SK-N-SH treated with all-trans-retinoic acid at 6 μM for 48 hours (cell line): Measurements from ENCODE around the gene EPB41L4A.

ENCODE experiments used
- ATAC-seq: fragments of 200-7000 bp; cut with Tn5 transposase; 3 replicates; pipeline ENCODE4 v1.9.1; 2020; ENCODE audit warnings: mild to moderate bottlenecking, moderate library complexity
- ARNTL ChIP-seq: fragments of 450-650 bp; formaldehyde crosslinking; IDR thresholded peaks from 2 replicates; pipeline ENCODE4 v1.5.0; 2020; ENCODE audit warnings: low read depth, mild to moderate bottlenecking, moderate library complexity, borderline replicate concordance
- CSDC2 ChIP-seq: fragments of 250-450 bp; sonication (Bioruptor Pico); IDR thresholded peaks from 2 replicates; pipeline ENCODE4 v1.5.0; 2020; ENCODE audit warnings: mild to moderate bottlenecking, moderate library complexity
- GLIS3 ChIP-seq: fragments of 250-450 bp; sonication (Bioruptor Pico); IDR thresholded peaks from 2 replicates; pipeline ENCODE4 v1.5.0; 2020; ENCODE audit warnings: mild to moderate bottlenecking, moderate library complexity
- ISL1 ChIP-seq: fragments of 250-450 bp; sonication (Bioruptor Pico); IDR thresholded peaks from 2 replicates; pipeline ENCODE4 v2.1.2; 2022; ENCODE audit warnings: mild to moderate bottlenecking, moderate library complexity
- OSR1 ChIP-seq: fragments of 250-450 bp; sonication (Bioruptor Pico); IDR thresholded peaks from 2 replicates; pipeline ENCODE4 v1.8.0; 2022; ENCODE audit warnings: moderate library complexity, mild to moderate bottlenecking, inconsistent platforms
- RARB ChIP-seq: fragments of 250-450 bp; sonication (Bioruptor Pico); IDR thresholded peaks from 2 replicates; pipeline ENCODE4 v1.8.0; 2021; ENCODE audit warnings: mild to moderate bottlenecking, moderate library complexity
- SNAI2 ChIP-seq: fragments of 250-450 bp; sonication (Bioruptor Pico); IDR thresholded peaks from 2 replicates; pipeline ENCODE4 v1.5.0; 2020; ENCODE audit warnings: mild to moderate bottlenecking, moderate library complexity
- TCF4 ChIP-seq: fragments of 250-450 bp; sonication (Bioruptor Pico); IDR thresholded peaks from 2 replicates; pipeline ENCODE4 v1.8.0; 2021; ENCODE audit warnings: mild to moderate bottlenecking, moderate library complexity, borderline replicate concordance
- TOX ChIP-seq: fragments of 250-450 bp; sonication (Bioruptor Pico); IDR thresholded peaks from 2 replicates; pipeline ENCODE4 v1.8.0; 2021; ENCODE audit warnings: mild to moderate bottlenecking, moderate library complexity, borderline replicate concordance
- ZC3H10 ChIP-seq: fragments of 250-450 bp; sonication (Bioruptor Pico); IDR thresholded peaks from 2 replicates; pipeline ENCODE4 v1.5.1; 2021; ENCODE audit warnings: mild to moderate bottlenecking, moderate library complexity
- ZFP3 ChIP-seq: fragments of 250-450 bp; sonication (Bioruptor Pico); IDR thresholded peaks from 2 replicates; pipeline ENCODE4 v1.5.0; 2020; ENCODE audit warnings: mild to moderate bottlenecking, moderate library complexity
- ZFP30 ChIP-seq: fragments of 450-650 bp; formaldehyde crosslinking; IDR thresholded peaks from 2 replicates; pipeline ENCODE4 v1.5.0; 2022; ENCODE audit warnings: mild to moderate bottlenecking, moderate library complexity
- ZNF565 ChIP-seq: fragments of 450-650 bp; formaldehyde crosslinking; conservative IDR thresholded peaks from 2 replicates; pipeline ENCODE4 v1.5.0; 2020; ENCODE audit warnings: low read depth, mild to moderate bottlenecking, moderate library complexity
- ZNF70 ChIP-seq: fragments of 450-650 bp; formaldehyde crosslinking; IDR thresholded peaks from 2 replicates; pipeline ENCODE4 v1.5.0; 2020; ENCODE audit warnings: mild to moderate bottlenecking, moderate library complexity
- ZNF8 ChIP-seq: fragments of 450-650 bp; formaldehyde crosslinking; IDR thresholded peaks from 2 replicates; pipeline ENCODE4 v1.5.0; 2020; ENCODE audit warnings: mild to moderate bottlenecking, moderate library complexity
- TF ChIP-seq, protein P1 (sequence below): fragments of 250-450 bp; sonication (Bioruptor Pico); IDR thresholded peaks from 2 replicates; pipeline ENCODE4 v1.8.0; 2020; ENCODE audit warnings: mild to moderate bottlenecking, moderate library complexity, borderline replicate concordance
- TF ChIP-seq, protein P2 (sequence below): fragments of 250-450 bp; sonication (Bioruptor Pico); IDR thresholded peaks from 2 replicates; pipeline ENCODE4 v1.8.0; 2021; ENCODE audit warnings: low read depth, mild to moderate bottlenecking, moderate library complexity, borderline replicate concordance
- TF ChIP-seq, protein P3 (sequence below): fragments of 250-450 bp; sonication (Bioruptor Pico); IDR thresholded peaks from 2 replicates; pipeline ENCODE4 v1.5.0; 2020; ENCODE audit warnings: mild to moderate bottlenecking, moderate library complexity
- TF ChIP-seq, protein P4 (sequence below): fragments of 250-450 bp; sonication (Bioruptor Pico); IDR thresholded peaks from 2 replicates; pipeline ENCODE4 v1.5.1; 2020; ENCODE audit warnings: low read depth, mild to moderate bottlenecking, moderate library complexity

Gene EPB41L4A

DNA sequence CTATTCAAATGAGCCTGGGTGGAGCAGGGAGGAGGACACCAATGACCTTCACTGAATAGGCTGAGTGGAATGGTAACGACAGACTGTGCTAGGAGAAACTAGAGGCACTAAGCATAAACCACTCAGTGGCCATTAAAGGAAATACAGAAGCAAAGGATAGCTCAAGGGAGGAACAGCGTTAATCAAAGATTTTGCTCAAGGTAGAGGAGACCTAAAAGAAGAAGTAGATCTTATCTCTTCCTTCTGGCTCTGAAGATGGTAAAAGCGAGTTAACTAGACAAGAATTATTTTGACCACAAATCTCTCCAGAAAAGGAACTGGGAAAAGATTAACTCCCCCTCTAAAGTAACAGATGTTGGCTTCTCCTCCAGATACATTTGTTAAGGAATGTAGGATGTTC is 299.6 kb downstream of the EPB41L4A start (continued):
- TF ChIP-seq, protein P1, sequence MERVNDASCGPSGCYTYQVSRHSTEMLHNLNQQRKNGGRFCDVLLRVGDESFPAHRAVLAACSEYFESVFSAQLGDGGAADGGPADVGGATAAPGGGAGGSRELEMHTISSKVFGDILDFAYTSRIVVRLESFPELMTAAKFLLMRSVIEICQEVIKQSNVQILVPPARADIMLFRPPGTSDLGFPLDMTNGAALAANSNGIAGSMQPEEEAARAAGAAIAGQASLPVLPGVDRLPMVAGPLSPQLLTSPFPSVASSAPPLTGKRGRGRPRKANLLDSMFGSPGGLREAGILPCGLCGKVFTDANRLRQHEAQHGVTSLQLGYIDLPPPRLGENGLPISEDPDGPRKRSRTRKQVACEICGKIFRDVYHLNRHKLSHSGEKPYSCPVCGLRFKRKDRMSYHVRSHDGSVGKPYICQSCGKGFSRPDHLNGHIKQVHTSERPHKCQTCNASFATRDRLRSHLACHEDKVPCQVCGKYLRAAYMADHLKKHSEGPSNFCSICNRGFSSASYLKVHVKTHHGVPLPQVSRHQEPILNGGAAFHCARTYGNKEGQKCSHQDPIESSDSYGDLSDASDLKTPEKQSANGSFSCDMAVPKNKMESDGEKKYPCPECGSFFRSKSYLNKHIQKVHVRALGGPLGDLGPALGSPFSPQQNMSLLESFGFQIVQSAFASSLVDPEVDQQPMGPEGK = no peak

DNA sequence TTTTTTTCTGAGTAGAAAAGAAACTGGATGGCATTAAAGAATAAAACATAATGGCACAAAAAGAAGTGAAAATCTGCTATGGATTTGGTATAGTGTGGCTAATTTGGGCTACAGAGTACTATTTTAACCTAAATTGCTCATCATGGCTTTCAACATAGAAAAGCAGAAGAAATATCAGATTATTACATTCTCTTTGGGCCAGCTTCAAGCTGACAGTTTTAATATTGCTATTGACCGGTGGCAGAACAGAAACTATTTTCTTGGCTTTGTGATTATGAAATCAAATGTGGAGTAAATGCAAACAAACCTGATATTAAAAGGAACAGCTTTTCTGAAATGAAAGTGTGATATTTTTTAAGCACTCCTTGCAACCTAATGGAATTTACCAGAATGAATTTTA is 301.5 kb downstream of the EPB41L4A start:
- TF ChIP-seq ZC3H10 (CRISPR knock-in tag) (no peak), TCF4 (CRISPR knock-in tag) (no peak), GLIS3 (CRISPR knock-in tag) (no peak), ZNF565 (no peak), OSR1 (CRISPR knock-in tag) (no peak), ZNF70 (CRISPR knock-in tag) (no peak), ISL1 (CRISPR knock-in tag) (no peak), SNAI2 (no peak), ZFP30 (CRISPR knock-in tag) (no peak), ZNF8 (CRISPR knock-in tag) (no peak), ZFP3 (CRISPR knock-in tag) (no peak)
- TF ChIP-seq, protein P1 = no peak
- TF ChIP-seq, protein P2, sequence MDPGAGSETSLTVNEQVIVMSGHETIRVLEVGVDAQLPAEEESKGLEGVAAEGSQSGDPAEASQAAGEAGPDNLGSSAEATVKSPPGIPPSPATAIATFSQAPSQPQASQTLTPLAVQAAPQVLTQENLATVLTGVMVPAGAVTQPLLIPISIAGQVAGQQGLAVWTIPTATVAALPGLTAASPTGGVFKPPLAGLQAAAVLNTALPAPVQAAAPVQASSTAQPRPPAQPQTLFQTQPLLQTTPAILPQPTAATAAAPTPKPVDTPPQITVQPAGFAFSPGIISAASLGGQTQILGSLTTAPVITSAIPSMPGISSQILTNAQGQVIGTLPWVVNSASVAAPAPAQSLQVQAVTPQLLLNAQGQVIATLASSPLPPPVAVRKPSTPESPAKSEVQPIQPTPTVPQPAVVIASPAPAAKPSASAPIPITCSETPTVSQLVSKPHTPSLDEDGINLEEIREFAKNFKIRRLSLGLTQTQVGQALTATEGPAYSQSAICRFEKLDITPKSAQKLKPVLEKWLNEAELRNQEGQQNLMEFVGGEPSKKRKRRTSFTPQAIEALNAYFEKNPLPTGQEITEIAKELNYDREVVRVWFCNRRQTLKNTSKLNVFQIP (CRISPR knock-in tag) = no peak
- TF ChIP-seq, protein P3, sequence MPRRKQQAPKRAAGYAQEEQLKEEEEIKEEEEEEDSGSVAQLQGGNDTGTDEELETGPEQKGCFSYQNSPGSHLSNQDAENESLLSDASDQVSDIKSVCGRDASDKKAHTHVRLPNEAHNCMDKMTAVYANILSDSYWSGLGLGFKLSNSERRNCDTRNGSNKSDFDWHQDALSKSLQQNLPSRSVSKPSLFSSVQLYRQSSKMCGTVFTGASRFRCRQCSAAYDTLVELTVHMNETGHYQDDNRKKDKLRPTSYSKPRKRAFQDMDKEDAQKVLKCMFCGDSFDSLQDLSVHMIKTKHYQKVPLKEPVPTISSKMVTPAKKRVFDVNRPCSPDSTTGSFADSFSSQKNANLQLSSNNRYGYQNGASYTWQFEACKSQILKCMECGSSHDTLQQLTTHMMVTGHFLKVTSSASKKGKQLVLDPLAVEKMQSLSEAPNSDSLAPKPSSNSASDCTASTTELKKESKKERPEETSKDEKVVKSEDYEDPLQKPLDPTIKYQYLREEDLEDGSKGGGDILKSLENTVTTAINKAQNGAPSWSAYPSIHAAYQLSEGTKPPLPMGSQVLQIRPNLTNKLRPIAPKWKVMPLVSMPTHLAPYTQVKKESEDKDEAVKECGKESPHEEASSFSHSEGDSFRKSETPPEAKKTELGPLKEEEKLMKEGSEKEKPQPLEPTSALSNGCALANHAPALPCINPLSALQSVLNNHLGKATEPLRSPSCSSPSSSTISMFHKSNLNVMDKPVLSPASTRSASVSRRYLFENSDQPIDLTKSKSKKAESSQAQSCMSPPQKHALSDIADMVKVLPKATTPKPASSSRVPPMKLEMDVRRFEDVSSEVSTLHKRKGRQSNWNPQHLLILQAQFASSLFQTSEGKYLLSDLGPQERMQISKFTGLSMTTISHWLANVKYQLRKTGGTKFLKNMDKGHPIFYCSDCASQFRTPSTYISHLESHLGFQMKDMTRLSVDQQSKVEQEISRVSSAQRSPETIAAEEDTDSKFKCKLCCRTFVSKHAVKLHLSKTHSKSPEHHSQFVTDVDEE (CRISPR knock-in tag) = no peak
- no peak for ATAC-seq

DNA sequence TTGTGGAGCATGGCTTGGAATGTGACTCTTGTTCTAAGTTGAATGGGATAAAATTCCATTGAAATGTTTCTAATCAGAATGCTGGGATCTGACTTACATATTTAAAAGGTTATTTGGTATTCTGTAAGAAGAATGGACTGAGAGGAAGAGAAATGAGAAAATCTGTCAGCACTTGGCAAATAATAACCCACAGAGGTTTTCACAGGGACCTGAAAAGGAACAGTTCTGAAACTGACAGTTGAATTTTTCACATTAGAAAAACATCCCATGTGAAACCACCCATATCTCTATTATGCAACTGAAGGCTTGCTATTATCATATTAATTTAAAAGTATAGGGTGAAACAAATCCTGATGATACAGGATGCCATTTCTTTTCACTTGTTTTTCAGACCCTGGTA is 302.7 kb downstream of the EPB41L4A start:
- peak; percentile 60 for ATAC-seq
- TF ChIP-seq ZNF70 (CRISPR knock-in tag) = no peak
- no peak for TF ChIP-seq ZNF565
- TF ChIP-seq ZC3H10 (CRISPR knock-in tag) = no peak
- TF ChIP-seq, all 23 proteins: peak for 0

DNA sequence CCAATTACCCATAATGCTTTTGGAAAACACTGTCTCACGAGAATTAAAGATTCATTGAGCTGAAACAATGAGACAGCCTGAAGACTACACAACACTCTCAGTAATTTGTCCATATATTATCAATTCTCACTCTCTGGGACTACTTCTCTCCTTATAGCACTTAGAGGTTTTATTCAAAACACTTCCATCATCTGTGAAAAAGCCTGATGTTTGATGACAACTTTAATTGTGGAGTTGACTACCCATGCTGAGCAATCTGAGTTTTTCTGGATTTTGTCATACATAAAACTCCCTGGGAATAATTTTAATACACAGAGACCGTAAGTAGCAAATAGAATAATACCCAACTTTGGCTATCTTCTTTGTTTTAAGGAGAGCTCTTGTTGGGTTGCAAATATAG is 305.5 kb downstream of the EPB41L4A start:
- no peak for ATAC-seq

More for the DNA sequence above, 305.5 kb downstream of the EPB41L4A start:
- TF ChIP-seq, protein P1 = no peak
- TF ChIP-seq RARB (CRISPR knock-in tag) (no peak), ISL1 (CRISPR knock-in tag) (no peak), ZNF70 (CRISPR knock-in tag) (no peak), ARNTL (no peak), TCF4 (CRISPR knock-in tag) (no peak), OSR1 (CRISPR knock-in tag) (no peak), TOX (CRISPR knock-in tag) (no peak), ZNF565 (no peak), CSDC2 (no peak), ZNF8 (CRISPR knock-in tag) (no peak), ZFP3 (CRISPR knock-in tag) (no peak), GLIS3 (CRISPR knock-in tag) (no peak), ZC3H10 (CRISPR knock-in tag) (no peak)
- TF ChIP-seq, protein P4, sequence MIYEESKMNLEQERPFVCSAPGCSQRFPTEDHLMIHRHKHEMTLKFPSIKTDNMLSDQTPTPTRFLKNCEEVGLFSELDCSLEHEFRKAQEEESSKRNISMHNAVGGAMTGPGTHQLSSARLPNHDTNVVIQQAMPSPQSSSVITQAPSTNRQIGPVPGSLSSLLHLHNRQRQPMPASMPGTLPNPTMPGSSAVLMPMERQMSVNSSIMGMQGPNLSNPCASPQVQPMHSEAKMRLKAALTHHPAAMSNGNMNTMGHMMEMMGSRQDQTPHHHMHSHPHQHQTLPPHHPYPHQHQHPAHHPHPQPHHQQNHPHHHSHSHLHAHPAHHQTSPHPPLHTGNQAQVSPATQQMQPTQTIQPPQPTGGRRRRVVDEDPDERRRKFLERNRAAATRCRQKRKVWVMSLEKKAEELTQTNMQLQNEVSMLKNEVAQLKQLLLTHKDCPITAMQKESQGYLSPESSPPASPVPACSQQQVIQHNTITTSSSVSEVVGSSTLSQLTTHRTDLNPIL (CRISPR knock-in tag) = no peak
- TF ChIP-seq, protein P3 (CRISPR knock-in tag) = no peak
